ENCODE results near the gene CYS1.

- TF ChIP-seq CTCF (IDR thresholded peaks at IDR 0.05; ENCODE audit: insufficient read depth, low read depth, low read length): no peak
- TF ChIP-seq EZH2 (IDR thresholded peaks at IDR 0.05; ENCODE audit: insufficient read depth, low read length): no peak
Observed at GRCh38 chr2:10038123-10038522, 42.1 kb downstream of the CYS1 start.

Measured in astrocyte (in vitro differentiated cells and primary cell).